GM04504 (cell line): ENCODE measurements around the gene CDK5.
A peak's percentile ranks its signal among the peaks of the same experiment; 100 is the strongest.

Source experiments
- DNase-seq: peaks from one replicate; pipeline ENCODE4 v3.0.0-alpha.2; 2012; ENCODE audit warnings: low read depth

The CDK5 gene

DNA sequence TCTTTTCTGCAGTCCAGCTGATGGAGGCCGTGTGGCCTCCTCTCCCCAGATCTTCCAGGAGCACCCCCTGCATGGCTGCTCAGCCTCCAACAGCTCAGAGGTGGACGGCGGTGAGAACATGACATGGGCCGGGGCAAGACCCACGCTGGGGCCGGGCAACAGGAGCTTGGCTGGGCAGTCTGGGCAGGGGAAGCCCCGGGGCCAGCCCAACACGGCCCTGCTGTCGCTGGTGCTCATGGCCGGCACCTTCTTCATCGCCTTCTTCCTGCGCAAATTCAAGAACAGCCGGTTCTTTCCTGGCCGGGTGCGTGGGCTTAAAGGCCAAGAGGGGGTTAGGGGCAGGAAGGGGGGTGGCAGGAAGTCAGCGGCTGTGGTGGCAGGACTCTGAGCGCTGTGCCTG, 16.3 kb upstream of the CDK5 start:
- DNase-seq: no peak

DNA sequence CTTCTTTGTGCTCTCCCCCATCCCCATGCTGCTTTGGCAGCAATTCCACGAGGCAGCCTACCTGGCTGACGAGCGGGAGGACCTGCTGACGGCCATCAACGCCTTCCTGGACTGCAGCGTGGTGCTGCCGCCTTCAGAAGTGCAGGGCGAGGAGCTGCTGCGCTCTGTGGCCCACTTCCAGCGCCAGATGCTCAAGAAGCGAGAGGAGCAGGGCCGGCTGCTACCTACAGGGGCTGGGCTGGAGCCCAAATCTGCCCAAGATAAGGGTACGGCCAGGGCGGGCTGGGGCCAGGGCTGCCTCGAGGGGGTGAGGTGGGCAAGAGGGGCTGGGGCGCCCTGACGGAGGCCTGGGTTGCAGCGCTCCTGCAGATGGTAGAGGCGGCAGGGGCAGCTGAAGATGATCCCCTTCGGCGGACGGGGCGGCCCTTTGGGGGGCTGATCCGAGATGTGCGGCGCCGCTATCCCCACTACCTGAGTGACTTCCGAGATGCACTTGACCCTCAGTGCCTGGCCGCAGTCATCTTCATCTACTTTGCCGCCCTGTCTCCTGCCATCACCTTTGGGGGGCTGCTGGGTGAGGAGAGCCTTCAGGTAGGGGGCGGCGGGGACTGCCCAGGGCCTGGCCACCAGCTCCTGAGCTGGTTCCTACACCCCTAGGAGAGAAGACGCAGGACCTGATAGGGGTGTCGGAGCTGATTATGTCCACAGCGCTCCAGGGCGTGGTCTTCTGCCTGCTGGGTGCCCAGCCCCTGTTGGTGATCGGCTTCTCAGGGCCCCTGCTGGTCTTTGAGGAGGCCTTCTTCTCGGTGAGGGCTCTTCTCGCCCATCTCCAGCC, 13.6 kb upstream of the CDK5 start:
- DNase-seq: no peak

DNA sequence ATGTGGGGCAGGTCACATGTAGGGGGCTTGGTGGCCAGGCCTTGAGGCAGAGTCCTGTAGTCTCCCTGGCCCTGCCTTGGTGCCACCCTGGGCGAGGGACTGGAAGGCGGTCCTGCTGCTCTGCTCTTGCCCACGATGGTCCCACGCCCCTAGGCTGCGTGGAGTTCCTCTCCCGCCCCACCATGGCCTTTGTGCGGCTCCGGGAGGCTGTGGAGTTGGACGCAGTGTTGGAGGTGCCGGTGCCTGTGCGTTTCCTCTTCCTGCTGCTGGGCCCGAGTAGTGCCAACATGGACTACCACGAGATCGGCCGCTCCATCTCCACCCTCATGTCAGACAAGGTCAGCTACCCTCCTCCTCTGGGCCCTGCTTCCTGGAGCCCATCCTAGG, 12.9 kb upstream of the CDK5 start:
- DNase-seq: no peak

DNA sequence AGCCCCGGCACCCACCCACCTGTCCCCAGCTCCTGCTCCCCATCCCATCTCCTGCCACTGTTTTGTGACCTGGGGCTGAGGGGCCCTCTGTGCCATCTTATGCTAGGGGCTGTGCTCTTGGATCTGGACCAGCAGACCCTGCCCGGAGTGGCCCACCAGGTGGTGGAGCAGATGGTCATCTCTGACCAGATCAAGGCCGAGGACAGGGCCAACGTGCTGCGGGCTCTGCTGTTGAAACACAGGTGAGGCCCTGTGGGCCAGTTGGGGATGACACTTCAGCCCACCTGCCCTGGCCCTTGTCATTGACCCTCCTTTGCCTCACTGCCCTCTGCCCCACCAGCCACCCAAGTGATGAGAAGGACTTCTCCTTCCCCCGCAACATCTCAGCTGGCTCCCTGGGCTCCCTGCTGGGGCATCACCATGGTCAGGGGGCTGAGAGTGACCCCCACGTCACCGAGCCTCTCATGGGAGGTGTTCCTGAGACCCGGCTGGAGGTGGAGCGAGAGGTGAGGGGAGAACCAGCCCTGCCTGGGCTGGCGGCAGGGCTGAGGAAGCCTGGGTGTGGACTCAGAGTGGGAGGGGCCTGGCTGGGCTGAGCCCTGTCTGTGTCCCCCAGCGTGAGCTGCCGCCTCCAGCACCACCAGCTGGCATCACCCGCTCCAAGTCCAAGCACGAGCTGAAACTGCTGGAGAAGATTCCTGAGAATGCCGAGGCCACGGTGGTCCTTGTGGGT, 12.3 kb upstream of the CDK5 start:
- no peak for DNase-seq

DNA sequence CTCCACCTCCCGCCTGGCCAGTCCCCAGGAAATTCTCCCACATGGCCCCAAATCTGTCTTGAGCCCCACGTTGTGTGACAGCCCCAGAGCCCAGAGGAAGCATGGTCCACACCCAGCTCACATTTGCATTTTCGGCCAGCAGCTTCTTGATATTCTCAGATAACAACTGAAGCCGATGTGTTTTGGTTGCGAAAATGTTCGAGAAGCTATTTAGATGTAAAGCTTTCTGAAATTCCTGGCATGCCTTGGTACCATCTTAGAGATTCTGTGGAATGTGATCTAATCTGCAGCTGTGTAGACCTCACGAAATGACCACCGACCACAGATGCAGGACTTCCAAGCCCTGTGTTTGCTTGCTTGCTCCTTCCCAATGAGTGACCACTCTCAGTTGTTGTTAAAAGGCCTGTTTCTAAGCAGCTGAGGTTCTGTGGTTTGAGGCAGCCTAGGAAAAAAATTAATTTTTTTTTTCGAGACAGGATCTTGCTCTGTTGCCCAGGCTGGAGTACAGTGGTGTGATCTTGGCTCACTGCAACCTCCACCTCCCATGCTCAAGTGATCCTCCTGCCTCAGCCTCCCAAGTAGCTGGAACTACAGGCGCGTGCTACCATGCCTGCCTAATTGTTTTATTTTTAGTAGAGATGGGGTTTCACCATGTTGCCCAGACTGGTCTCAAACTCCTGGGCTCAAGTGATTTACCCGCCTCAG, 10.5 kb upstream of the CDK5 start:
- DNase-seq: no peak

DNA sequence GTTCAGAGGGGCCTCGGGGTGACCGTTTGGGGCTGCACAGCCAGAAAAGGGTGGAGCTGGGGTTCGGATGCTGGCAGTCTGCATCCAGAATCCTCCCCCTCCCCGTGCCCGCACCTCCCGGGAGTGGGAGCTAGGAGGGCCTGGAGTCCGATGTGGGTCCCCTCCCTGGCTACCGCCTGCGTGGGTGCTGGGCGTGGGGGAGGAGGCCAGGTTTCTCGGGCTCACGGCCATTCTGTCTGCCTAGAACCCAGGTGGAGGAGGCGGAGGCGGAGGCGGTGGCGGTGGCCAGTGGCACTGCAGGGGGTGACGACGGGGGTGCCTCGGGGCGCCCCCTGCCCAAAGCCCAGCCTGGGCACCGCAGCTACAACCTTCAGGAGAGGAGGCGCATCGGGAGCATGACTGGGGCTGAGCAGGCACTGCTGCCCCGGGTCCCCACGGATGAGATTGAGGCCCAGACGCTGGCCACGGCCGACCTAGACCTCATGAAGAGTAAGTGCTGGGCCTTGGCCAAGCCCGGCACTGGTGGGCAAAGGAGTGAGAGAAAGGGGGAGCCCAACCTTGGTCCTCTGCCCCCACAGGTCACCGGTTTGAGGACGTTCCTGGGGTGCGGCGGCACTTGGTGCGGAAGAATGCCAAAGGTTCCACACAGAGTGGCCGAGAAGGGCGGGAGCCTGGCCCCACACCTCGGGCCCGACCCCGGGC, 8.7 kb upstream of the CDK5 start:
- no peak for DNase-seq

DNA sequence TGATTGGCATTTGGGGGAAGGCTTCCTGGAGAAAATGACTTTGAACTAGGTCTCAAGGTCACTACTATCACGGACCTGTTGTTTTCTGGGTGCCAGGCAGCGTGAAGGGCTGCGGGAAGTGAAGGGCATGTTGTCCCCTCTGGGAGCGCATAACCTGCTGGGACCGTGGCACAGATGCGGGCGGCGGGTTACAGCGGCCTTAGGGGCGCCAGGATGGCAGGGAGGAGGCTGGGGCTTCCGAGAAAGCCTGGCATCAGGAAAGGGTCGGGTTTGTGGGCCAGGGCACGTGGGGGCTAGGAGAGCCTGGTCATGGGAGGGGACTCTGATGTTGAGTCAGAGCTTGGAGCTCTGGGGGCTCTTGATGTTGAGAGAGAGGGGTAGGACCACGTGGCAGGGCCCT, 7.8 kb upstream of the CDK5 start:
- DNase-seq: no peak

DNA sequence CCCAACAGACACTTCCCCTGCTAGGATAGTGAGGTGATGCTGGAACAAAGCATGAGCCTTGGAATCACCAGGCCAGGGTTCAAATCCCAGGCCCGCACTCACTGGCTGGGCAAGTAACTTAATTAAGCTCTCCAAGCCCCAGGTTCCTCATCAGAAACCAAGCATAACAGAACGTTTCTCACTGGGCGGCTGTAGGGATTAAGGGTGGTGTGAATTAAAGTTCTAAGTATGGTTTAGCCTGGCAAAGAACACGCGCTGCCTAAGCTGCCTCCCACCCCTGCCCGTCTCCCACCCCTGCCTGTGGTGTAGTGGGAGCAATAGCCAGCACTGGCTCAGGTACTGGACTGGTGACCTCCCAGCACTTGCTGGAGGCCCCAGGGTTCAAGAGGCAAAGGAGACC, 7.3 kb upstream of the CDK5 start:
- no peak for DNase-seq

DNA sequence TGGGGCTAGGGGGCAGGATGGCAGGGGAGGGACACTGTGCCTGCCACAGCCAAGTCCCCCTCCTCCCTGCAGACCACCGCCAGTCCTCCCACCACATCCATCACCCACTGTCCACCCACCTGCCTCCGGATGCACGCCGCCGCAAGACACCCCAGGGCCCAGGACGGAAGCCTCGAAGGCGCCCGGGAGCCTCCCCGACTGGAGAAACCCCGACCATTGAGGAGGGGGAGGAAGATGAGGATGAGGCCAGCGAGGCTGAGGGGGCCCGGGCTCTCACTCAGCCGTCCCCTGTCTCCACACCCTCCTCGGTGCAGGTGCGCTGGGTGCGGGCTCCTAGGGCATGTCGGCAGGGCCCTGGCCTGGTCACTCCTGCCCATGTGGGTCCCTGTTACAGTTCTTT, 6.8 kb upstream of the CDK5 start:
- no peak for DNase-seq

DNA sequence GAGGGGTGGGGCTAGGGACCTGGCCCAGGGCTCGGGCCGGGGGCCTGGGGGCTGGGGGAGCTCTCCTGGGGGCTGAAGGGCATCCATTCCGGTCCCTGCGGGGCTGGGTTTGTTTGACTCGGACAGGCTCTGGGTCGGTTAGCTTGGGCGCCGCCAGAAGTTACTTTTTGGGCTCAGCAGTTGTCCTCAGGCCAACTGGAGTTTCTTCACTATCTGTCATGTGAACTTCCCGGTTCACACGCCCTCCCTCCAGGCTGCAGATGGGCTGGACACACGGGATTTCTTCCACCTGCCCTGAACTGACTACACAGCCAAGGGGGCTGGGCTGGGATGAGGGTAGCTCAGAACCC, 5.5 kb upstream of the CDK5 start:
- DNase-seq: no peak

DNA sequence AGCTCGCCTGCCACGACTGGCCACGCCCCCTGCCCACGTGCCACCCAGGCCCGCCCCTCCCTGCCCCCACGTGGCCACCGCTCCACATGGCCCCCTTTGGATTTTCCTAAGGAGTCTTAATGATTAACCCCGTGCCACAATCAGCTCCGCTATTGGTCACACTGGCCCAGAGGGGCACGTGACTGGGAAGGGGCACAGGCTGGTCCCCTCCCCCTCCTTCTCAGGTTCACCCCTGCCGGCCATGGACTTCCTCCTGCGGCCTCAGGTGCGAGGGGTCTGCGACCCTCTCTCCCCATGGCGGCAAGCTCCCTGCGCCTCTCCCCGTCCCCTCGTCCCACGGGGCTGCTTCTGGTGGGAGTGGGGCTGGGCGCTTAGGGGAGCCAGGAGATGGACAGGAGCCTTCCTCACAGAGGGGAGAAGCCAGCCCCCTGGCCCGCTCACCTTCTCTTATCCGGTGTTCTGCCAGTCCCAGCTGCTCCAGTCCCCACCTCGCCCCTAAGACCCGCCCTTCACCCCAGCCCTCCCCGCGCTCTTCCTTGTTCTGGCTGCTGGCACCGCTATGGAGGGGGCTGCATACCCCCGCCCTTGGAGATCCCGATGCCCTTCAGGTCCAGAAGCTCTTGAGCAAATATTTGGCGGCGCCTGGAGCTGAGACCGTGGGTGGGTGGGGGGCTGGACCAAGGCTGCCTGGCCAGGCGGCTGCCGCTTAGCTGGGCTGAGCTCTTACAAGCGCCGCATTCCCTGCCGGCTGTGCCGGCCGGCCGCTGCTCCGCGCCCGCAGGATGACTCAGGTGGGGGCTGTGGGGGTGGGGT, 4.9 kb upstream of the CDK5 start:
- no peak for DNase-seq

DNA sequence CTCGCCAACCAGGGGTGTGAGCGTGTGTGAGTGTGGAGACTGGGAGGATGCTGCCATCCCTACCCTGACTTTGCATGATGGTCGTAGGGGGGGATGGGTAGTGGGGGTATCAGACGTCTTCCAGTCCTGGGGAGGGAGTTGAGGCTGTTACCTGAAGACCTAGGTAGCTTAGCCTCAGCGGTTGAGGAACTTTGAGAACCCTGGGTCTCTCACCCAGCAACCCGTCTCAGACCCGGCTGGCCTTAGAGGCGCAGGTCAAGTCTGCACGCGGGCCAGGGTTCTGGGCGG, 4.4 kb upstream of the CDK5 start:
- no peak for DNase-seq

DNA sequence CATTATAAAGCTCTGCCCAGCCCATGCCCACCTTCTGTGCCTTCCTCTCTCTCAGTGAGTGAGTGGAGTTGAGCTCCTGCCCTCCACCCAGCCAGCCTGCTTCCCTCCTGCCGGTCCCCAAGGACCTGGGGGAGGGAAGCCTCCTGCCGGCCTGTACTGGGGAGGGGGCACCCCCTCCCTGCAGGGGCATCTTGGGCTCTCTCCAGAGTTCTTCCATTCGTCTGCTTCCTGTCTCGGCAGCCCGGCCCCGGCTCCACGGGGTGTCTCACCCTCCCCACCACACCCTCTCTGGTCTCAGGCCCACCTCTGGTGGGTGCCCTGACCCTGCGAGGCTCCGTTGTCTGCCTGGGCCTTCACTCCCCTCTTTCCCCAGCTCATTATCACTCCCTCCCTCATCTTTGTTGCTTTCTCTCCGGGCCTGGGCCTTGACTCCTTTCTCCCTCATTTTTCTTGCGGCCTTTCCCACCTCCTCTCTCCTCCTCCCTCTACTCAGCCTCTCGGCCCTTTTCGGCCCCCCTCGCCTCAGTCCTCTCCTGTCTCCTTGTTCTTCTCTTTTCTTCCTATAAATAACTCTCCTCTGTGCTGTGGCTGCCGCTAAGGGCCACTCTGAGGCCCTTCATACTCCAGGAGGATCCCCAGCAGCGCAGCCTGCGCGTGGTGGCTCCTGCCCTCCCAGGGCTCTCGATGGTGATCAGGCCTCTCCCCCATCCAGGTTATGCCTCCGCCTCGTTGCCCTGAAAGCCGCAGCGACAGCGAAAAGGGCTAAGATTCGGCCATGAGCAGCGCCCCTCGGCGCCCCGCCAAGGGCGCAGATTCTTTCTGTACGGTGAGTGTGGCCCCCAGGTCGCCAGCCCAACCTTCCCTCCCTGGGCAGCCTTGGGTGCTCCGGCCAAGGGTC, 3.8 kb upstream of the CDK5 start:
- DNase-seq: no peak

DNA sequence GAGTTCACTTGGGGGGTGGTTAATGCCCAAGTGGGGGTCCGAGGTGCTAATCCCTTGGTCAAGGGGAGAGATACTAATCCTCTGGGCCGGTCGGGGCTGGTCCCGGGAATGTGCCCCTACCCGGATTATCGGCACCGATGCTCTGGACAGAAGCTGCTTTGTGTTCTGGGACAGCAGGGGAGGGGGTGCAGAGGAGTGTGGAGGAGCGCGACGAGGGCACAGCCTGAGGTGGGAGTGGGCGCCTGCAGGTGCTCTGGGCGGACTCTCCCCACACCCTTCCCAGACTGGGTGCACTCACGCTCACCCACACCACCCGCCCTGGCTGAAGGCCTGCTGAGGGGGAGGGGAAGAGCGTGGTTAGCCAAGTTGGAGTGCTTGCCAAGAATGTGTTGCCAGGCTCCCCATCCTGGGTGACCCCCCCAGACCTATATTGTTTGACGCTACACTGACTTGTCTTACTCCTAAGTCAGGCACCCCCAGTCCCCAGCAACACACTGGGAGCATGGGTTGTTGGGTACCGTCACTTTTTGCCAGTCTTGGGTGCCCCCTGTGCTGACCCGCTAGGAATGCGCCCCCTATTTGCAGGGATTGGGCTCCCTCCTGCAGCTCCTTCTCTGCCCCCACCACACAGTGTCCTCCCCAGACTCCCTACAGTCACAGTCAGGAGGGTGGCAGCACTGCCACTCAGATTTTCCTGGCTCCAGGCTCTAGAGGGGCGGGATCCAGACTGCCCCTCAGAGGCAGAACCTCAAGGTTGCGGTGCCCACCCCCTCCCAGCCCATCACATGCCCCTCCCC, 2.9 kb upstream of the CDK5 start:
- no peak for DNase-seq

DNA sequence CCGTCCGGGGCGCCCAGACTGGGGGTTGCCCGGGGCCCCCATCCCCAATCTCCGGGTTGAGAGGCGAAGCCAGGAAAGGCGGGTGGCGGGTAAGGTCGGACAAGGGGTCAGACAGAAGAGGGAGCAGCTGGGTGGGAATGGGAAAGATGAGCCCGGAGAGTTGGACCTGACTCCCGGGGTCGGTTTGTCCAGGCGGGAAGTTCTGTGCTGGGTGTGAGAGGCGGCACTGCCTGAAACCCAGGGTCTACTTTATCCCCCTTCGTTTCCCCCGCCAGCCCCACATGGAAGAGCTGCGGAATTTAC, 2.4 kb upstream of the CDK5 start:
- DNase-seq: no peak

DNA sequence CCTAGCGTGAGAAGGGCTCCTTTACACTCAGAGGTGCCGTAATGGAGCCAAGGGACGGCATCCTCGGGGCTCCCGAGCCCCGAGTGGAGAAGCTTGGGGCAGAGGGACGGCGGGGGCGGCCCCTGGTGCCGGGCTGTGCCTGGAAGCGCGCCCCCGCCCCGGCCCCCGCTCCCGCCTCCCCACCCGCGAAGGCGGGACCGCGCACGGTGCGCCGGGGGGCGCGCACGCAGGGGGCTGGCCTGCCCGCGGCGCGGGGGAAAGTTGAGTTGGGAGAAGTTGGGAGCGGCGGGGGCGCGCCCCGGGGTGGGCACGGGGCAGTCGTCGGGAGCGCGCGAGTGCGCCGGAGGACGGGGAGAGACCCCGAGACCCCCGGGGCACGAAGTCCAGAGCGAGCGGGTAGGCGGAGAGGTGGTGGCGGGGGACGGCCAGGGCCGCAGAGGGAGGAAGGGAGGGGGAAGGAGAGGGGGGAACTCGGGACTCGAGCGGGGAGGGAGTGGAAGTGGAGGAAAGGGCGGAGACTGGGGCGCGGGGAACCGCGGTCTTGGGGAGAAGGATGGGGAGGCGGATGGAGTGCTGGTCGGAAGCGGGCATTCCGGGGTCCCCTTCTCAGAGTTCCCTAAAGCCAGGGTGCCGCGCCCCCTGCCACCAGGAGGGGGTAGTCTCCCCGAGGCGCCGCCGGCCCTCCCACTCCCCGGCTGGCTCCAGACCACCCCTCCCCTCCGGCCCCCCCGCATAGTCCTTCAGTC, 1.8 kb upstream of the CDK5 start, which contains the start of gene SLC4A2:
Gene SLC4A2 (plus strand): TSS at position 223 of the 746 bp plus-strand sequence. CDS start 2,399 bp downstream, outside the sequence.
- no peak for DNase-seq

DNA sequence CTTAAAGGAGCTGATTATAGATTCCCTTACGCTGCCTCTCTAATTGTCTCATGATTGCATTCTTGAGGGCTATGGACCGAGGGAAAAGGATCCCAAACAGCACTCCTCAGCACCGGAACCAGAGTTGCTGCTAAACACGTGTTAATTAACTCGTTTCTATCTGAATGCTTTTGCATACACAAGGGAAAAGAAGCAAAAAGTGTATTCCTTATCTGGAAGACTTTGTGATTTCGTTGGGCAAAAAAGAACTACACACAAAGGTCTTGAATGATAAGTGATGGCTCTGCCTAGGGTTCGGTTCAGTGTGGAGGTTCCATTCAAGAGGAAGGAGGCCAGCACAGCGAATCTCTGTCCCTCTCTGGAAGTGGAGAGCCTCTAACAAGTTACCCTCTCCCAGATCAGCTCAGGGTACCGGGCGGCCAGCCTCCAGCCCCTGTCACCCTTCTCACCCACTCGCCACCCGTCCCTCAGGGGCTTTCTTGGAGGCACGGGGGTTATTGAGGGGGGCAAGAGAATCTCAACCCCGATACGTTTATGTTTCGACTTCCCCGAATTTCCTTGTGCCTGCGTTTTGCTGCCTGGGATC, 1.2 kb upstream of the CDK5 start:
- no peak for DNase-seq

DNA sequence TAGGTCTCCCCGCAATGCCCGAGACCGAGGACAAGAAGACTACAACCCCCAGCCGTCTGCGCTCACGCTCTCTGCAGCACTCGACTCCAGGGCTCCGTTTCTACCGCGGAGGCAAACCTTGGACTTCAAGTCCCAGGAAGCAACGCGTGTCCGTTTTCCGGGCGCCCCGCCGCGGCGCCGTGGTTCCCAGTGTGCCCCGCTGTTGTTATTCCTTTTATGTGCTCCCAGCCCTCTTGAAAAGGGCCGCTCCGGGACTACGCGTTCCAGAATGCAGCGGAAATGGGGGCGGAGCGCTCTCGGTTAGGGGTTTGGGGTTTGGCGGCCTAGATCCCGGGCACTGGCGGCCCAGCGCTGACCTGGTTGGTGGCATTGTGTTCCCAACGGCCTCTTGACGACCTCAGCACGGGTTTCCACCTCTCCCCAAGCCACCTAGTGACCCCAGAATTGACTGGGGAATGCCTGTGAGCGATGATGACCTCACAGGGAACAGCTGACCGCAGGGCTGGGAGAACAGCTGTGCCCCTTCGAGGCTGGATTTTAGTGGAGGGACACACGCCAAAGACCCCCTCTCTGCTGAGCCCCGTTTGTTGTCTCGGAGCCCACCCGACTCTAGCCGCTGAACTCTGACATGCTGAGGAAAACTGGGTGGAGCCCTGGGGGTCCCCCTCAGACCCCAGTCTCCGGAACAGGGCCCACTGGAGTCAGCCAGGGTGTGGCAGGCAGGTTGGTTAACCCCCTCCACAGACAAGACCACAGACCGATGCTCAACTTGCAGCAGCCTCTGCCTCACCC, 488 bp upstream of the CDK5 start:
- DNase-seq: peak; percentile 100
